Caco-2 (cell line): ENCODE data around the gene NADK2. TPM values are rescaled to one million over a fixed set of nuclear protein-coding genes. Genes with fewer than 3 reads are reported as not detected.

ENCODE experiments used
- BruUV-seq: library from RNA; stranded (reverse); fragments of 400-500 nt; replicated peaks from 2 replicates; lab custom pipeline; 2021; lab: Mats Ljungman, UMichigan
- CTCF ChIA-PET: fragments of 300-600 bp; sonication (Branson Sonifier 250); formaldehyde crosslinking; loops from one replicate; lab custom pipeline; 2022; ENCODE audit warnings: antibody characterized with exemption; lab: Charles Lee
- POLR2A ChIA-PET: fragments of 300-600 bp; sonication (Branson Sonifier 250); formaldehyde crosslinking; loops from one replicate; lab custom pipeline; 2022; ENCODE audit warnings: antibody characterized with exemption; lab: Charles Lee
- DNase-seq, 2 experiments: peaks; one replicate each; pipeline versions ENCODE4 v3.0.0 to v3.0.0-alpha.2; 2020 to 2022
- H3K27me3 ChIP-seq: replicated peaks from 2 replicates; pipeline ENCODE4 v1.6.0; 2011; ENCODE audit warnings: low read length; ENCODE audit not compliant: control insufficient read depth, insufficient read depth
- H3K36me3 ChIP-seq: 2 replicates; pipeline ENCODE4 v1.5.1; 2011; ENCODE audit warnings: low read length; ENCODE audit not compliant: control insufficient read depth, insufficient read depth
- H3K4me1 ChIP-seq: fragments of 250-450 bp; sonication (Bioruptor Pico); 2 replicates; pipeline ENCODE4 v1.5.1; 2020; ENCODE audit warnings: mild to moderate bottlenecking
- H3K4me3 ChIP-seq: 2 replicates; pipeline ENCODE4 v1.5.1; 2011; ENCODE audit warnings: low read depth, mild to moderate bottlenecking, control low read depth, low read length
- H3K9me3 ChIP-seq: fragments of 250-450 bp; sonication (Bioruptor Pico); 2 replicates; pipeline ENCODE4 v1.5.1; 2020; ENCODE audit warnings: mild to moderate bottlenecking, moderate library complexity
- H3K27ac Mint-ChIP-seq: one replicate; pipeline ENCODE4 v1.8.0; 2022; ENCODE audit warnings: mixed read lengths; ENCODE audit not compliant: unreplicated experiment
- H3K27me3 Mint-ChIP-seq: one replicate; pipeline ENCODE4 v1.8.0; 2022; ENCODE audit warnings: mixed read lengths; ENCODE audit not compliant: insufficient read depth, unreplicated experiment
- H3K36me3 Mint-ChIP-seq: one replicate; pipeline ENCODE4 v1.8.0; 2022; ENCODE audit warnings: mild to moderate bottlenecking, mixed read lengths; ENCODE audit not compliant: insufficient read depth, unreplicated experiment
- H3K4me1 Mint-ChIP-seq: one replicate; pipeline ENCODE4 v1.8.0; 2022; ENCODE audit warnings: low read depth, mixed read lengths; ENCODE audit not compliant: unreplicated experiment
- H3K4me3 Mint-ChIP-seq: one replicate; pipeline ENCODE4 v1.8.0; 2022; ENCODE audit warnings: mild to moderate bottlenecking, moderate library complexity, mixed read lengths; ENCODE audit not compliant: unreplicated experiment
- H3K9me3 Mint-ChIP-seq: one replicate; pipeline ENCODE4 v1.8.0; 2022; ENCODE audit warnings: mixed read lengths; ENCODE audit not compliant: unreplicated experiment
- intact Hi-C: fragments of 100-400 bp; cut with micrococcal nuclease; formaldehyde crosslinking; loops from one replicate; pipeline ENCODE4 v1.10.0; 2022; ENCODE audit not compliant: unreplicated experiment
- total RNA-seq: library from RNA; stranded (reverse); gene quantifications from 2 replicates; pipeline ENCODE4 v1.2.3, GENCODE V29; 2022
- TF ChIP-seq, protein P1 (sequence below), 2 experiments: fragments of 200-600 bp in 1 of 2; IDR thresholded peaks; 1 replicate in 1 of 2; 2 replicates in 1 of 2; pipeline versions ENCODE4 v1.5.1 to v1.8.0; 2011 to 2022; ENCODE audit warnings: antibody characterized with exemption in 1 of 2, control low read depth in 1 of 2, inconsistent platforms in 1 of 2, low read depth in 1 of 2, low read length in 1 of 2, mild to moderate bottlenecking in 1 of 2, moderate library complexity in 1 of 2; ENCODE audit not compliant: insufficient read depth in 1 of 2, severe bottlenecking in 1 of 2, unreplicated experiment in 1 of 2

The NADK2 gene
- total RNA-seq, 1 experiment from 2014 or later: 79.4 TPM

DNA sequence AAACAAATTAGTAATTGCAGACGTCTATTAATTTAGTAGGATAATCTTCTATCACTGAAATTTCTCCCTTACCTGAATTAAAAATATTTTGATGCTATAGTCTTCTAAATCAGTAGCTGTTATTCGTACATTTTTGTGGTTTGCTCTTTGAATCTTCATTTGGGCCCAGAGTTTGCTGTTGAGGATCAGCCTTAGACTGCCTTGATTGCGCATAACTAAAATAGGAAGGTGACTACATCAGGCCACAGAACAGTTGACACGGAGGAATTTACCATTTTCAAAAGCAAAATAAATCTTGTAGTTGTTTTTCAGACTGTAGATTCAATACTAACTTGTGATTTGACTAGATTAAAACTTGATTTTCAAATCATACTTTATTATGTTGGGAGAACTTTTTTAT, 11.8 kb upstream of the NADK2 start:
- H3K9me3 Mint-ChIP-seq: no peaks in the 10 kb centered on the region
- H3K27me3 ChIP-seq: no peaks in the 10 kb centered on the region
- no peaks in the 10 kb centered on the region for H3K36me3 ChIP-seq
- ChIA-PET CTCF (no interaction called here), POLR2A (no interaction called here)
- H3K27me3 Mint-ChIP-seq: no peaks in the 10 kb centered on the region
- BruUV-seq: no TSS peak
- H3K4me3 ChIP-seq: no peak overlapping the region
- intact Hi-C loops: no loop called here
- H3K4me1 Mint-ChIP-seq: no peaks in the 10 kb centered on the region
- no peak overlapping the region for H3K4me3 Mint-ChIP-seq
- TF ChIP-seq, protein P1, sequence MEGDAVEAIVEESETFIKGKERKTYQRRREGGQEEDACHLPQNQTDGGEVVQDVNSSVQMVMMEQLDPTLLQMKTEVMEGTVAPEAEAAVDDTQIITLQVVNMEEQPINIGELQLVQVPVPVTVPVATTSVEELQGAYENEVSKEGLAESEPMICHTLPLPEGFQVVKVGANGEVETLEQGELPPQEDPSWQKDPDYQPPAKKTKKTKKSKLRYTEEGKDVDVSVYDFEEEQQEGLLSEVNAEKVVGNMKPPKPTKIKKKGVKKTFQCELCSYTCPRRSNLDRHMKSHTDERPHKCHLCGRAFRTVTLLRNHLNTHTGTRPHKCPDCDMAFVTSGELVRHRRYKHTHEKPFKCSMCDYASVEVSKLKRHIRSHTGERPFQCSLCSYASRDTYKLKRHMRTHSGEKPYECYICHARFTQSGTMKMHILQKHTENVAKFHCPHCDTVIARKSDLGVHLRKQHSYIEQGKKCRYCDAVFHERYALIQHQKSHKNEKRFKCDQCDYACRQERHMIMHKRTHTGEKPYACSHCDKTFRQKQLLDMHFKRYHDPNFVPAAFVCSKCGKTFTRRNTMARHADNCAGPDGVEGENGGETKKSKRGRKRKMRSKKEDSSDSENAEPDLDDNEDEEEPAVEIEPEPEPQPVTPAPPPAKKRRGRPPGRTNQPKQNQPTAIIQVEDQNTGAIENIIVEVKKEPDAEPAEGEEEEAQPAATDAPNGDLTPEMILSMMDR (IDR thresholded peaks at IDR 0.05; ENCODE audit: insufficient read depth in 1 of 2, low read depth in 1 of 2, low read length in 1 of 2, severe bottlenecking in 1 of 2, unreplicated experiment in 1 of 2): no peak
- no peaks in the 10 kb centered on the region for H3K4me1 ChIP-seq
- no peaks in the 10 kb centered on the region for H3K36me3 Mint-ChIP-seq
- no peak overlapping the region for H3K27ac Mint-ChIP-seq
- no peak for DNase-seq
- H3K9me3 ChIP-seq: no peaks in the 10 kb centered on the region

- no peaks in the 10 kb centered on the region for H3K9me3 ChIP-seq
- intact Hi-C loops: no loop called here
- no peak for DNase-seq
- no peaks in the 10 kb centered on the region for H3K27me3 ChIP-seq
- Mint-ChIP-seq H3K9me3 (no peaks in the 10 kb centered on the region), H3K27ac (no peak overlapping the region), H3K4me3 (no peak overlapping the region), H3K36me3 (no peaks in the 10 kb centered on the region), H3K27me3 (no peaks in the 10 kb centered on the region), H3K4me1 (no peaks in the 10 kb centered on the region)
- no peaks in the 10 kb centered on the region for H3K36me3 ChIP-seq
- no peak overlapping the region for H3K4me3 ChIP-seq
- no peaks in the 10 kb centered on the region for H3K4me1 ChIP-seq
- ChIA-PET CTCF (interaction anchor here (0.7 to 1.5 kb wide), 2 partner anchors 11 to 12 kb away, joined by 3 read pairs; partner anchors contain the start of gene NADK2), POLR2A (no interaction called here)
- TF ChIP-seq, protein P1 (IDR thresholded peaks at IDR 0.05; ENCODE audit: insufficient read depth in 1 of 2, low read depth in 1 of 2, low read length in 1 of 2, severe bottlenecking in 1 of 2, unreplicated experiment in 1 of 2): no peak
- BruUV-seq: no TSS peak
Measured at GRCh38 chr5:36252722-36253365, 11.1 kb upstream of the NADK2 start.

DNA sequence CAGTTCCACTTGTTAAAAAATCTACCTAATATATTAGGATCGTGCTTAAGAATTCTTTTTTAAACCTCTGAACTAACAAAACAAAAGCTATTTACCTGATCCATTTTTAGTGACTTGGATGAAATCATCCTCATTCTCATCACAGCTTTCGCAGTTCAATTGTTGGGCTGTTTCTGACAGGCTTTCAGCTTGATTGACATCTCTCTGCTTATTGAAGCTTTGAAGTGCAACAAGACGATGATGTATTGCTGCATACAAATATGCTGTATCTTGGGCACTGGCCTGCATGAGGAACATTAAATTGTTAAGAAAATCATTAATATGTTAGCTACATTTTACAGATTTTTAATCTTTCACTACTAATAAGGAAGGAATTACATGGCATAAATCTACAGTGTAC, 9.5 kb upstream of the NADK2 start:
- Histone ChIP-seq H3K36me3 (no peaks in the 10 kb centered on the region), H3K4me1 (no peaks in the 10 kb centered on the region), H3K9me3 (no peaks in the 10 kb centered on the region), H3K27me3 (no peaks in the 10 kb centered on the region), H3K4me3 (no peak overlapping the region)
- BruUV-seq: no TSS peak
- no peaks in the 10 kb centered on the region for H3K9me3 Mint-ChIP-seq
- no peak overlapping the region for H3K27ac Mint-ChIP-seq
- DNase-seq: no peak
- ChIA-PET CTCF (interaction anchor here (1.5 kb wide), 1 partner anchor 9 kb away, joined by 3 read pairs; the partner anchor contains the start of gene NADK2), POLR2A (no interaction called here)
- TF ChIP-seq, protein P1 (IDR thresholded peaks at IDR 0.05; ENCODE audit: insufficient read depth in 1 of 2, low read depth in 1 of 2, low read length in 1 of 2, severe bottlenecking in 1 of 2, unreplicated experiment in 1 of 2): no peak
- H3K4me1 Mint-ChIP-seq: no peaks in the 10 kb centered on the region
- no peak overlapping the region for H3K4me3 Mint-ChIP-seq
- intact Hi-C loops: no loop called here
- H3K27me3 Mint-ChIP-seq: no peaks in the 10 kb centered on the region
- H3K36me3 Mint-ChIP-seq: no peaks in the 10 kb centered on the region
